GM20000 (cell line): Measurements from ENCODE around the gene MRPL43.

Experiments
- DNase-seq: peaks from one replicate; pipeline ENCODE4 v3.0.0; 2012; ENCODE audit warnings: low spot score
- TF ChIP-seq, protein P1 (sequence below): IDR thresholded peaks from 2 replicates; pipeline ENCODE4 v1.5.1; 2012; ENCODE audit warnings: mild to moderate bottlenecking, control low read depth; ENCODE audit errors: extremely low read depth, missing control alignments

MRPL43 gene

DNA sequence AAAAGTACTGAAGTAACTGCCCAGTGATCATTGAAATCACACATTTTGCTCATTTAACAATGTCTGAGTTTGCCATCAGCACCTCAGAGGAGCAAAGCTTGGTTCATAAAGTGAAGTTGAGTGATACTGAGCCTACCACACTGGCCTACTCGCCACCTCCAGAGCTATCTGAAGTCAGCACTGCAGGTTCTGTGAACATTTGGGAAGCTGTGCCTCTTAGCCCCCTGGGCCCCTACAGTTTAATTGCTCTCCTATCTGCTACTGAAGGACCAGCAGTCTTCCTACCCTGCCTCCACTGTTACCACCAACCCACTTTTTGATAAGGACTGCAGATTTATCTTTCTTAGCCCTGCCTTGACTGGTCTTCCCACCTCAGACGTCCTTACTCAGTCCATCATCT lies 20.0 kb downstream of the MRPL43 start:
- TF ChIP-seq, protein P1, sequence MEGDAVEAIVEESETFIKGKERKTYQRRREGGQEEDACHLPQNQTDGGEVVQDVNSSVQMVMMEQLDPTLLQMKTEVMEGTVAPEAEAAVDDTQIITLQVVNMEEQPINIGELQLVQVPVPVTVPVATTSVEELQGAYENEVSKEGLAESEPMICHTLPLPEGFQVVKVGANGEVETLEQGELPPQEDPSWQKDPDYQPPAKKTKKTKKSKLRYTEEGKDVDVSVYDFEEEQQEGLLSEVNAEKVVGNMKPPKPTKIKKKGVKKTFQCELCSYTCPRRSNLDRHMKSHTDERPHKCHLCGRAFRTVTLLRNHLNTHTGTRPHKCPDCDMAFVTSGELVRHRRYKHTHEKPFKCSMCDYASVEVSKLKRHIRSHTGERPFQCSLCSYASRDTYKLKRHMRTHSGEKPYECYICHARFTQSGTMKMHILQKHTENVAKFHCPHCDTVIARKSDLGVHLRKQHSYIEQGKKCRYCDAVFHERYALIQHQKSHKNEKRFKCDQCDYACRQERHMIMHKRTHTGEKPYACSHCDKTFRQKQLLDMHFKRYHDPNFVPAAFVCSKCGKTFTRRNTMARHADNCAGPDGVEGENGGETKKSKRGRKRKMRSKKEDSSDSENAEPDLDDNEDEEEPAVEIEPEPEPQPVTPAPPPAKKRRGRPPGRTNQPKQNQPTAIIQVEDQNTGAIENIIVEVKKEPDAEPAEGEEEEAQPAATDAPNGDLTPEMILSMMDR, result no peak
- no peak for DNase-seq

DNA sequence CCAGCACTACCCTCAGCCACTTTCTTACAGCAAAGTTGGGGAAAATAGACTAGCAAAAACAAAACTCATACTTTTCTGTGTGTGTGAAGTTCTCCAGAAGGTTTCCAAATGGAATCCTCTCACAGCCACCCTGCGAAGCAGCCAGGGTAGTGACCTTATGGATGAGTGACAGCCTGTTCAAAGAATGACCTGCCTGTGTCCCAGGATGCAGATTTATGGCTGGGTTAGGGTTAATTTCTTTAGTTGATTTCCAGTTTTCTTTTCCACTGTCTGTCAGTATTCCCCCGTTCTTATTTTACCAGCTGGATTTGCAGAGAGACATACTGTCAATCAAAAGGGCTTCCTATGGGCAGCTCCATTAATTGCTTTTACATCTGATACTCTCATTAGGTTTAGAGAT lies 20.4 kb downstream of the MRPL43 start:
- DNase-seq, result no peak
- TF ChIP-seq, protein P1, result no peak

DNA sequence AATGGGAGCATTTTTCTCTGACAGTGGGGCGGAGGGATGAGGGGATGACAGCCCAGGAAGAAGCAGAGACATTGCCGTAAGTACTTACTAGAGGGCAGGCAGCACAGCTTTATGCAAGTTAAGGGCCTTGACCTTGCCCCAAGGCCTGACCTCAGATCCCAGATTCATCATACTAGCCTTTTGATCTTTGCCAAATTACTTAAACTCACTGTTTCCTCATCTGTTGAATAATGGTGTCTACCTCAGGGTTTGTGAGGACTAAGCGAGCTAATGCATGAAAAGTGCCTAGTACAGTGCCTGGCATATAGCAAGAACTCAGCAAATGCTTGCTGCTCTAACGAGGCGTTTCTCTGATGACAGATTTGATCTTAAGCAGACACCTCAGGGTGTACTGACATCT lies 21.5 kb downstream of the MRPL43 start:
- TF ChIP-seq, protein P1, result no peak
- no peak for DNase-seq

DNA sequence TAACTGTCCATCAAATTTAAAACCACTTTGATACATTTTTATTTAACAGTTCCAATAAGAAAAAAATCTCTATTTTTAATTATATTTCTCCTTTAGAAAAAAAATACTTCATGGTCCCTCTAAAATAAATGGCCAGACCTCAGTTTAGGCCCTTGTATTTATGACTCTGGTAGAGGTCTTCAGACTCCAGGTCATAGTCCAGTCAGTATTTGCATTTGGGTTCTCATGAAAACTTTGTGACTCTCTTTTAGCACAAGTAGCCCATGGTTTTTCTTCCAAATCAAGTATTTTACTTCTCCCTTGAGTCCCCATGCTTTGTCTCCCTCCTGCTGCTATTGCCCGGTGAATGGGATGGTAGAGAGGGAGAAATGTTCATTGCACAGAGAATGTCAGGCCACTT lies 23.5 kb downstream of the MRPL43 start:
- TF ChIP-seq, protein P1, result no peak
- no peak for DNase-seq

DNA sequence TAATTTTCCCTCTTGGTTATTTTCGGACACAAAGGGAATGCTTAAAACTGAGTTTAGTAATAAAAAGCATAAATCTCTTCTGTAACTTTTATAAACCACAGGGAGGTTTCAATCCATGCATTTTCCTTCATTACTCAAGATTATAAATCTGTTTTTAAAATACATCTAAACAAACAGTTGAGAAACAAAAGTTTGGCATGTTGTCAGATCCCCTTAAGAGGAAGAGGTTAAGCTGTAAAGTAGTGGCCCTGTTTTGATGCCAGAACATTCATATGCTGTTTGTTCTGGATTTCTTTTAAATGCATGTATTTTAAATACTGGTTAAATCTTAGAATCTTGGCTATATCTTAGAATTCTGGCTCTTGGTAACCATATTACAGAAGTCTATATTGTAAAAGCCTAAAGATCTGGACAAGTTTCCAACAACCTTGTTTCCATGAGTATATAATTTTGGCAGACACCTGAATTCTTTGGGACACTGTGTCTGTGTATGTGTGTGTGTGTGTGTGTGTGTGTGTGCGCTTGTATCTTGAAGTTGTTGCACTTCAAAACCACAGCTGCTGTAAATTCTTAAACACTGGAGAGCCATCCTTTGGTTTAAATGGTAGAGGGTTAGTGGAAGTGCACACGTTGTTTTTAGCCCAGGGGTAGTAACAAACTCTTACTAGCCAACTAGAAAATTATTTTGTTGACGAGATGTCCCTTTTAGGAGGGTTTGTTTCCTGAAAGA lies 24.8 kb downstream of the MRPL43 start:
- DNase-seq, result no peak
- TF ChIP-seq, protein P1, result no peak

DNA sequence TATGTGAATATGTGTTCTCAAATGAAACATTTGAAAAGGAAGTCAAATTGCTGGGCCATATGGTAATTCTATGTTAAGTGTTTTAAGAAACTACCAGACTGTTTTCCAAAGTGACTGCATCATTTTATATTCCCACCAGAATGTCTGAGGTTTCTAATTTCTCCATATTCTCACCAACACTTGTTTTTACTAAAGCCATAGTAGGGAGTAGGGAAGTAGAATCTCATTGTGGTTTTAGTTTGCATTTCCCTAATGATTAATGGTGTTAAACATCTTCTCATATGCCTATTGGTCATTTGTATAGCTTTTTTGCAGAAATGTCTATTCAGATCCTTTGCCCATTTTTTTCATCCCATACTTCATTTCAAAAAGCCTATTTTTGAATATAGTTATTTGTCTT lies 27.0 kb downstream of the MRPL43 start:
- DNase-seq, result no peak
- TF ChIP-seq, protein P1, result no peak

DNA sequence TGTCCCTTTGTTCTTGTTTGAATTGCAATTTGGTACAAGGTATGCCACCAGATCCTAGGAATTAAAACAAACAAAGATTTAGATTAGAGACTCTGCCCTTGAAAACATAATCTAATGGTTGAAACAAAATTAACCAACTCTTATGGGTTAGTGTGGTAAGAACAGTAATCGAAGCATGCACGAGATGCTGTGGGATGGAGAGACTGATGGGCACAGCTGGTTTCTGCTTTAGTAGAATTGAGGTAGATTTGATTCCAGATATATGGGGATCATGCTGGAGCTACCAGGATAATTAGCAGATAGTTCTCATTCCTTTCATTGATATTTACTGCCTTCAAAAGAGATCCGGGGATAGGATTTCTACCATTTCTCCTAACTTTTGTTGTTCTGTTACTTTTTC lies 38.4 kb downstream of the MRPL43 start:
- DNase-seq, result no peak
- TF ChIP-seq, protein P1, result no peak
